H9 (cell line): ENCODE data around the gene CYP24A1. TPM values are rescaled to one million over a fixed set of nuclear protein-coding genes. Genes with fewer than 3 reads are reported as not detected.

ENCODE experiments used
- DNase-seq: peaks from one replicate; pipeline ENCODE4 v3.0.0-alpha.2; 2017
- H2AFZ ChIP-seq: one replicate; pipeline ENCODE4 v1.6.1; 2013; ENCODE audit warnings: mild to moderate bottlenecking, low read length, control low read depth, moderate library complexity
- H2AK5ac ChIP-seq: 2 replicates; pipeline ENCODE4 v1.6.1; 2013; ENCODE audit warnings: low read length, control low read depth, mixed read lengths; ENCODE audit not compliant: insufficient read length
- H2BK120ac ChIP-seq: one replicate; pipeline ENCODE4 v1.6.1; 2013; ENCODE audit warnings: low read depth, mild to moderate bottlenecking, low read length, control low read depth, inconsistent platforms; ENCODE audit not compliant: poor library complexity, severe bottlenecking
- H2BK12ac ChIP-seq: 2 replicates; pipeline ENCODE4 v1.6.1; 2013; ENCODE audit warnings: low read length, control low read depth, mixed read lengths, low read depth; ENCODE audit not compliant: insufficient read length
- H2BK15ac ChIP-seq: 2 replicates; pipeline ENCODE4 v1.6.1; 2013; ENCODE audit warnings: low read depth, low read length, control low read depth
- H2BK20ac ChIP-seq: one replicate; pipeline ENCODE4 v1.6.1; 2013; ENCODE audit warnings: low read depth, mild to moderate bottlenecking, low read length, control low read depth, inconsistent platforms; ENCODE audit not compliant: poor library complexity, severe bottlenecking
- H2BK5ac ChIP-seq: 2 replicates; pipeline ENCODE4 v1.6.1; 2013; ENCODE audit warnings: low read length, control low read depth, mixed read lengths; ENCODE audit not compliant: insufficient read length
- H3K14ac ChIP-seq: 2 replicates; pipeline ENCODE4 v1.6.1; 2013; ENCODE audit warnings: low read length, control low read depth; ENCODE audit not compliant: insufficient read depth
- H3K18ac ChIP-seq: 2 replicates; pipeline ENCODE4 v1.6.1; 2013; ENCODE audit warnings: low read depth, mild to moderate bottlenecking, mixed read lengths, low read length, control low read depth; ENCODE audit not compliant: insufficient read length
- H3K23ac ChIP-seq: 2 replicates; pipeline ENCODE4 v1.6.1; 2013; ENCODE audit warnings: low read length, control low read depth, mixed read lengths, low read depth; ENCODE audit not compliant: insufficient read length
- H3K23me2 ChIP-seq: 2 replicates; pipeline ENCODE4 v1.6.1; 2013; ENCODE audit warnings: low read depth, mild to moderate bottlenecking, mixed read lengths, low read length, control low read depth; ENCODE audit not compliant: insufficient read length, poor library complexity, severe bottlenecking
- H3K27ac ChIP-seq: 2 replicates; pipeline ENCODE4 v1.5.1; 2013; ENCODE audit warnings: low read length, control low read depth, mixed read lengths, low read depth; ENCODE audit not compliant: insufficient read length
- H3K27me3 ChIP-seq: 2 replicates; pipeline ENCODE4 v1.6.1; 2013; ENCODE audit warnings: low read length, control low read depth, inconsistent platforms; ENCODE audit not compliant: insufficient read depth
- H3K4ac ChIP-seq: 2 replicates; pipeline ENCODE4 v1.6.1; 2013; ENCODE audit warnings: low read depth, mild to moderate bottlenecking, control low read depth, inconsistent platforms, low read length, moderate library complexity
- H3K4me1 ChIP-seq: 2 replicates; pipeline ENCODE4 v1.6.1; 2013; ENCODE audit warnings: low read length, control low read depth, inconsistent platforms; ENCODE audit not compliant: insufficient read depth
- H3K4me2 ChIP-seq: 2 replicates; pipeline ENCODE4 v1.6.1; 2013; ENCODE audit warnings: low read length, control low read depth, mixed read lengths; ENCODE audit not compliant: insufficient read length, insufficient read depth
- H3K56ac ChIP-seq: 2 replicates; pipeline ENCODE4 v1.6.1; 2013; ENCODE audit warnings: low read depth, mild to moderate bottlenecking, mixed read lengths, low read length, control low read depth; ENCODE audit not compliant: insufficient read length
- H3K79me1 ChIP-seq: 2 replicates; pipeline ENCODE4 v1.6.1; 2013; ENCODE audit warnings: low read depth, mild to moderate bottlenecking, moderate library complexity, low read length, control low read depth, inconsistent platforms; ENCODE audit not compliant: insufficient read depth, poor library complexity, severe bottlenecking
- H3K79me2 ChIP-seq: 2 replicates; pipeline ENCODE4 v1.6.1; 2013; ENCODE audit warnings: low read length, control low read depth, inconsistent platforms; ENCODE audit not compliant: insufficient read depth
- H3K9ac ChIP-seq: 2 replicates; pipeline ENCODE4 v1.6.1; 2013; ENCODE audit warnings: low read length, control low read depth, mixed read lengths; ENCODE audit not compliant: insufficient read length; ENCODE audit errors: extremely low read depth
- H3K9me3 ChIP-seq: one replicate; pipeline ENCODE4 v1.6.1; 2013; ENCODE audit warnings: low read depth, low read length, inconsistent platforms; ENCODE audit not compliant: control insufficient read depth
- H3T11ph ChIP-seq: one replicate; pipeline ENCODE4 v1.6.1; 2013; ENCODE audit warnings: mild to moderate bottlenecking, low read length, control low read depth, inconsistent platforms
- H4K20me1 ChIP-seq: one replicate; pipeline ENCODE4 v1.6.1; 2013; ENCODE audit not compliant: control insufficient read depth, insufficient read length, insufficient read depth
- H4K5ac ChIP-seq: 2 replicates; pipeline ENCODE4 v1.6.1; 2013; ENCODE audit warnings: low read depth, mild to moderate bottlenecking, mixed read lengths, low read length, control low read depth; ENCODE audit not compliant: insufficient read length
- H4K8ac ChIP-seq: replicated peaks from 2 replicates; pipeline ENCODE4 v1.6.1; 2013; ENCODE audit warnings: low read length, control low read depth, mixed read lengths, low read depth; ENCODE audit not compliant: insufficient read length
- H4K91ac ChIP-seq: 2 replicates; pipeline ENCODE4 v1.6.1; 2013; ENCODE audit warnings: low read depth, mild to moderate bottlenecking, moderate library complexity, mixed read lengths, low read length, control low read depth; ENCODE audit not compliant: insufficient read length
- H3K27ac Mint-ChIP-seq, 3 experiments: 2 replicates in 2 of 3; 3 replicates in 1 of 3; pipeline ENCODE4 v1.8.0; 2020 to 2021; ENCODE audit warnings: mixed read lengths in 3 of 3, mild to moderate bottlenecking in 1 of 3, moderate library complexity in 1 of 3
- H3K27me3 Mint-ChIP-seq: 2 replicates; pipeline ENCODE4 v1.8.0; 2021; ENCODE audit warnings: low read depth, mild to moderate bottlenecking, moderate library complexity, mixed read lengths
- H3K36me3 Mint-ChIP-seq, 3 experiments: 2 replicates in 2 of 3; 3 replicates in 1 of 3; pipeline ENCODE4 v1.8.0; 2020 to 2021; ENCODE audit warnings: low read depth in 3 of 3, mixed read lengths in 3 of 3; ENCODE audit not compliant: insufficient read depth in 1 of 3
- H3K4me1 Mint-ChIP-seq, 2 experiments: 2 replicates each; pipeline ENCODE4 v1.8.0; 2020; ENCODE audit warnings: mixed read lengths in 2 of 2
- H3K4me3 Mint-ChIP-seq, 2 experiments: 2 replicates in 1 of 2; 3 replicates in 1 of 2; pipeline ENCODE4 v1.8.0; 2020 to 2021; ENCODE audit warnings: mild to moderate bottlenecking in 2 of 2, mixed read lengths in 2 of 2, moderate library complexity in 1 of 2
- H3K9me3 Mint-ChIP-seq, 2 experiments: 2 replicates in 1 of 2; 3 replicates in 1 of 2; pipeline ENCODE4 v1.8.0; 2020; ENCODE audit warnings: mild to moderate bottlenecking in 2 of 2, mixed read lengths in 2 of 2, moderate library complexity in 1 of 2
- CTCF ChIP-seq: fragments of 200-600 bp; sonication (generic); conservative IDR thresholded peaks from 3 replicates; pipeline ENCODE4 v1.8.0; 2021; ENCODE audit warnings: antibody characterized with exemption, mild to moderate bottlenecking
- total RNA-seq: library from RNA; stranded (reverse); gene quantifications from 2 replicates; pipeline ENCODE4 v1.2.1, GENCODE V29; 2021

The CYP24A1 gene
- total RNA-seq, 1 experiment from 2014 or later: not detected

GRCh38 chr20:54108326-54108642 lies 65.5 kb downstream of the CYP24A1 start:
- Histone ChIP-seq H2AFZ (no peak overlapping the region), H3K23me2 (no peaks in the 10 kb centered on the region), H3K4ac (no peak overlapping the region), H2BK120ac (no peak overlapping the region), H3K4me1 (no peaks in the 10 kb centered on the region; the same call in 1 of the 2 replicates), H2BK20ac (no peak overlapping the region), H2BK5ac (no peak overlapping the region), H3K9me3 (no peaks in the 10 kb centered on the region), H3K23ac (no peak overlapping the region), H4K5ac (no peak overlapping the region), H3K14ac (no peak overlapping the region), H2BK12ac (no peak overlapping the region), H3K4me2 (no peak overlapping the region), H2AK5ac (no peak overlapping the region), H3K56ac (no peak overlapping the region), H3K27ac (no peak overlapping the region), H3T11ph (no peak overlapping the region), H4K20me1 (no peaks in the 10 kb centered on the region), H3K79me1 (no peaks in the 10 kb centered on the region), H2BK15ac (no peak overlapping the region), H4K91ac (no peak overlapping the region), H4K8ac (no peak overlapping the region), H3K18ac (no peak overlapping the region), H3K27me3 (no peaks in the 10 kb centered on the region), H3K79me2 (no peaks in the 10 kb centered on the region), H3K9ac (no peak overlapping the region)
- no peak for TF ChIP-seq CTCF
- no peak overlapping the region for H3K27ac Mint-ChIP-seq
- no peaks in the 10 kb centered on the region for H3K9me3 Mint-ChIP-seq
- H3K4me1 Mint-ChIP-seq: peaks cover 3 to 4% of the 10 kb centered on the region in 2 experiments; a peak in 2 of 4 replicates
- DNase-seq: no peak
- no peaks in the 10 kb centered on the region for H3K36me3 Mint-ChIP-seq
- H3K27me3 Mint-ChIP-seq: no peaks in the 10 kb centered on the region; the same call in 1 of the 2 replicates
- no peak overlapping the region for H3K4me3 Mint-ChIP-seq
